ENCODE measurements around the gene FAF1.

- TF ChIP-seq ZNF274 (IDR thresholded peaks at IDR 0.05; ENCODE audit: low read depth, low read length) (no peak), EZH2 (IDR thresholded peaks at IDR 0.05) (no peak), TCF7L2 (IDR thresholded peaks at IDR 0.05; ENCODE audit: borderline replicate concordance, extremely low read depth, insufficient read depth, insufficient read length) (no peak), SRF (IDR thresholded peaks at IDR 0.05; ENCODE audit: low read depth) (no peak), POLR2A (IDR thresholded peaks at IDR 0.05; ENCODE audit: borderline replicate concordance, extremely low read depth, insufficient read depth, insufficient read length) (no peak), EZH2phosphoT487 (IDR thresholded peaks at IDR 0.05; ENCODE audit: borderline replicate concordance) (no peak), JUND (IDR thresholded peaks at IDR 0.05) (no peak), ZFX (IDR thresholded peaks at IDR 0.05) (no peak), POLR2AphosphoS5 (IDR thresholded peaks at IDR 0.05; ENCODE audit: low read depth, low read length) (no peak), ZBTB33 (IDR thresholded peaks at IDR 0.05; ENCODE audit: extremely low read depth, insufficient replicate concordance, low read length) (no peak)
- TF ChIP-seq, protein P1, sequence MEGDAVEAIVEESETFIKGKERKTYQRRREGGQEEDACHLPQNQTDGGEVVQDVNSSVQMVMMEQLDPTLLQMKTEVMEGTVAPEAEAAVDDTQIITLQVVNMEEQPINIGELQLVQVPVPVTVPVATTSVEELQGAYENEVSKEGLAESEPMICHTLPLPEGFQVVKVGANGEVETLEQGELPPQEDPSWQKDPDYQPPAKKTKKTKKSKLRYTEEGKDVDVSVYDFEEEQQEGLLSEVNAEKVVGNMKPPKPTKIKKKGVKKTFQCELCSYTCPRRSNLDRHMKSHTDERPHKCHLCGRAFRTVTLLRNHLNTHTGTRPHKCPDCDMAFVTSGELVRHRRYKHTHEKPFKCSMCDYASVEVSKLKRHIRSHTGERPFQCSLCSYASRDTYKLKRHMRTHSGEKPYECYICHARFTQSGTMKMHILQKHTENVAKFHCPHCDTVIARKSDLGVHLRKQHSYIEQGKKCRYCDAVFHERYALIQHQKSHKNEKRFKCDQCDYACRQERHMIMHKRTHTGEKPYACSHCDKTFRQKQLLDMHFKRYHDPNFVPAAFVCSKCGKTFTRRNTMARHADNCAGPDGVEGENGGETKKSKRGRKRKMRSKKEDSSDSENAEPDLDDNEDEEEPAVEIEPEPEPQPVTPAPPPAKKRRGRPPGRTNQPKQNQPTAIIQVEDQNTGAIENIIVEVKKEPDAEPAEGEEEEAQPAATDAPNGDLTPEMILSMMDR (IDR thresholded peaks at IDR 0.05 in 2 of 3, conservative IDR thresholded peaks at IDR 0.05 in 1 of 3; ENCODE audit: borderline replicate concordance in 1 of 3, insufficient read depth in 1 of 3, low read depth in 2 of 3, low read length in 2 of 3) = no peak
- TF ChIP-seq, protein P2, sequence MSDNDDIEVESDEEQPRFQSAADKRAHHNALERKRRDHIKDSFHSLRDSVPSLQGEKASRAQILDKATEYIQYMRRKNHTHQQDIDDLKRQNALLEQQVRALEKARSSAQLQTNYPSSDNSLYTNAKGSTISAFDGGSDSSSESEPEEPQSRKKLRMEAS (IDR thresholded peaks at IDR 0.05) = no peak
These were observed 328.9 kb downstream of the FAF1 start for GRCh38 chr1:50631161-50631560.
